ENCODE results near the gene ATXN7.

Gene ATXN7

DNA sequence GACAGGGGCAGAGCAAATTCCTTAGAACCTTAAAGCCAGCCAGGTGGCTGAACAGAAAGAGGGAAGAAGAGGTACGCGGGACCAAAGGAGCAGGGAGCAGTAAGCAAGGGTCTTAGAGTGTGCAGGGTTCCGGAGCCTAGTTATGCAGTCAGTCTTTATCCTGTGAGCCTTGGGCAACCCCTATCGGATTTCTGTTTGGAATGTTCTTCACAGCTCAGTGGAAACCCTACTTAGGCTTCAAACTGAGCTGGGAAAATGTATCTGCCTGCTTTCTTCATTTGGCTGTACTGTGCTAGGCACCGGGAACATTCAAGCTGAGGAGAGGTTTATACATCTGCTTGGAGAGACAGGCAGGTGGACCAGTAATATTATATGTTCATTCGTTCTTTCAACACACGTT is 122.5 kb downstream of the ATXN7 start:
- DNase-seq (ENCODE audit: low spot score), result no peak

DNA sequence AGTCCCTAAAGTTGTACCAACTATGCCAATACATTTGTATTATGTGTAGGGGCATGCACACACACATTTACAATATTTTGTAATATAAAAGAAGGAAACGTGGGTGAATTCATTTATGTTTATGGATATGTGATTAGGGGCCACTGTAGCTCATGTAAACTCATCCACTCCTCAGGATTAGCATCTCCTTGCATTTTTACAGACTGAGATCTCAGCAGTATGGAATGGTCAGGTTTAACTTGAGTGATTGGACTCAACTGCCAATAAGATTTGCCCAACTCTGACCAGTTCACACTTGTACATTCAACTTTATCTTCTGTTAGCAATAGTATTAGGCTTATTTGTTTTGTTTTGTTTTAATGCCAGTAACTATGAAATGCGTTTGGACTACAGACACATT is 123.2 kb downstream of the ATXN7 start:
- DNase-seq (ENCODE audit: low spot score), result no peak

DNA sequence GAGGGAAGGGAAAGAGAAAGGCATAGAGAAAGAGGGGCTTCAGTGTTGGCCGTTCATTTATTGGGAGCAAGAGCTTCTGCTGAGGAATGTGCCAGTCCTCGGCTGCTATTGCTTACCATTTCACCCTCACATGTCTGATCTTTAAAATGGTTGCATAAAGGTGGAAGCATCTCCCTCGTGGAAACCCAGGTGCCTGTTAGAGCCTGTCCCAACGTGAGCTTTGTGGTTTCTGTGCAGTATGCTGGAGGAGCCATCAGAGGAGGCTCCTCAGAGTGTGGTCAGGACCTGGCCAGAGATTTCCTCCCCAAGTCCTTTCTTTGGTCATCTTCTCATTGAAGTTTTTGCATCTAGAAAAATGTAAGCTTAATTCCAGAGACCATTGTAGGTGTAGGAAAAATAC is 125.3 kb downstream of the ATXN7 start:
- no peak for DNase-seq (ENCODE audit: low spot score)

DNA sequence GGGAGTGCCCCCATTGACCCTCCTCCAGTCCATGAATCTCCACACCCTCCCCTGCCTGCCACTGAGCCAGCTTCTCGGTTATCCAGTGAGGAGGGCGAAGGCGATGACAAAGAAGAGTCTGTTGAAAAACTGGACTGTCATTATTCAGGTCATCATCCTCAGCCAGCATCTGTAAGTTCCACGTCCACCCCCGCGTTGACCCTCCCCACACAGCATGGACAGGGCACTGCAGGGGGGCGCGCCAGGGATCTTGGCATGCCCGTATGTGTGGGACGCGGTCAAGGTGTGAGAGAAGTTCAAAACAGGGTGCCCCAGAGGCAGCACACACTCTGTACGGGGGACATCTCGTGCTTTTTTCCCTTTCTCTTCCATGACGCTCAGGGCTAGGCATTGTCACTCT is 126.5 kb downstream of the ATXN7 start:
- no peak for DNase-seq (ENCODE audit: low spot score)

DNA sequence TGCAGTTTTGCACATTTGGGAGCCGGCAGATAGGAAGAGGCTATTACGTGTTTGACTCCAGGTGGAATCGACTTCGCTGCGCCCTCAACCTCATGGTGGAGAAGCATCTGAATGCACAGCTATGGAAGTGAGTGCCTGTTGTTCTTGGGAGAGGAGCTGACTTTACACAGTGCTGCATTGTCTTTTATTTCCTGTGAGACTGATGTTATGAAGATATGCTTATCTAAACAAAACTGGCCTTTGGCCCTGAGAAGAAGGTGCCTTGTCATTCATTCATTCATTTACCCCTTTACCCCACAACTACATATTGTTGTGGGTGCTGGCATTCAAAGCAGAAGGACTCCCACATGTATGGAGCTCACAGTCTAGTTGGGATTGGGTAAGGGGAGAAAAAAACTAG is 127.1 kb downstream of the ATXN7 start:
- DNase-seq (ENCODE audit: low spot score), result no peak

DNA sequence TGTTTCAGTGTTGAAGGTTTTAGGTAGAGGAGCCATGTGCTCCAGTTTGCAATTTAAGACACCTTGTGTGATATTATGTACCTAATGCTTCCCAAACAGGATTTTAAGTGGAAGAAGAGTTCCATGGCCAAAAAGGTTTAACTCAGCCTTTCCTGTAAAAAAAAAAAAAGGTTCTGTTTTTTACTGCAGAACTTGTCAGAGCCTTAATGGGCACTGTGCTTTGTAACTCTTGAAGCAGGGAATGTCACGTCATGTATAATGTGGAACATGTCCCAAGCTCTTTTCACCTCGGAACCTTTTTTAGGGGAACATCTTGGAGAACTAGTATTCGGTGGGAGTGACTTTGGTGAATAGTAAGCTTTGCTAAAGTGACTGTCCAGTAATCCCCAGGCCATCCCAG is 128.0 kb downstream of the ATXN7 start:
- no peak for DNase-seq (ENCODE audit: low spot score)

DNA sequence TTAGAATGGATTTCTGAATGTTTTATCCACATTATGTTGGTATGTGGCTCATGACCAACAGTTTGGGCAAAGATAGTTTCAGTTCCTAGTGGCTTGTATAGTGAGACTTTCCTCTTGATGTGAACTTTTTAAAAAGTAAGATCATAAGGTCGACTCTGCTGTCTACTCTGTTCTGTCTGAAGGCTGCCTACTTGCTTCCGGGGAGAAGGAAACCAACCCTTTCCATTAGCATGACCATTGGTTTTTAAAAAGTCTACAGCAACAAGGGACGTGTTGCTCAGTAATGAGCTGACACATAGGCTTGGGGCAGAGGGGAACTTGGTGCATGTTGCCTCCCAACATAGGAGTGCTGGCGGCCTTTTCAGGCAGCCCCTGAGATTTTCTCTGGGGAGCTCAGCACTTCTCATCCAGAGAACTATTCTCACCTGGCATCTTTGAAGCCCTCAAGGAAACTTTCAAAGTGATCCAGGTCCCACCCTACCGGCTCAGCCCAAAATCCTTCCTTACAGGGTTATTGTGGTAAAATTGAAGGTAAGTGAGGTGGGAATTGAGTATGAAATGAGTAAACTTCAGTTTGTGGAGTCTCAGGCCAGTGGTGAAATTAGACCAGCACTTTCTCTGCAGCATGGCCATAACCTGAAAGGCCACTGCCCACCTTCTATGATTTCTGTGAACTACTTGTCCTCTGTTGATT is 129.0 kb downstream of the ATXN7 start:
- no peak for DNase-seq (ENCODE audit: low spot score)

DNA sequence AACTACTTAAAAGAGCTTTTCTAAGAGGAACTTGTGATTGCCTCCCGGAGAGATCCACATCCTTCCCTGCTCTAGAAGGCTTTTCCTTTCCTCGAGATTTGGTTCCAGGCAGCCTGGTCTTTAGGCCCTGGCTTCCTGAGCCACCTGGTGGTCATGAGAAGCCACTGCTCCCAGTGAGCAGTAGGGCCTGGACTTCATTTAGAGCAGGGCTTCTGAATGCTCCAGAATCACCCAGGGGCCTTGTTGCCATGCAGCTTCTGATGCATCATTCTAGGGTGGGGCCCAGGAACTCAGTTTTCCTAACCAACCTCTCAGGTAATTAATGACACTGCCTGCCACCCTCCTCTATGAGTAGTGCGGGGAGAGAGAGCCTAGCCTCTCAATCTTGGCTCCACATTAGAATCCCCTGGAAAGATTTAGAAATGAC is 130.0 kb downstream of the ATXN7 start:
- DNase-seq (ENCODE audit: low spot score), result peak; percentile 78

DNA sequence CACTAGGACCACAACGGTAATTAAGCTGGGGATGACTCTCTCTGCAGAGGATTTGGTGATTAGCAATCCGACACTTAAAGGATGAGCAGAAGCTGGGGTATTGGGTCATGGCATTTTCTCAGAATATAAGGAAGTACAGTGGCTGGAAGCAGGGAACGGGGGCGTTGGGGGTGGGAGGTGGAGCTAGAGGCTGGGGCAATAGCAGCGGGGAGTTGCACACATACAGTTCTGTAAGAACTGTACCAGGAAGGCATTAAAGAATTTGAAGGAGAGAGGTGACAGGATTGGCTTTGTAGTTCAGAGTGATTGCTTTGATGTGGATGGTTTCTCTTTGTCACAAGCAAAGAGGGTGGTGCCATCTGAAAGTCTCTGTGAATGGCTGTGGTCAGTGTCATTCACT is 131.4 kb downstream of the ATXN7 start:
- no peak for DNase-seq (ENCODE audit: low spot score)

DNA sequence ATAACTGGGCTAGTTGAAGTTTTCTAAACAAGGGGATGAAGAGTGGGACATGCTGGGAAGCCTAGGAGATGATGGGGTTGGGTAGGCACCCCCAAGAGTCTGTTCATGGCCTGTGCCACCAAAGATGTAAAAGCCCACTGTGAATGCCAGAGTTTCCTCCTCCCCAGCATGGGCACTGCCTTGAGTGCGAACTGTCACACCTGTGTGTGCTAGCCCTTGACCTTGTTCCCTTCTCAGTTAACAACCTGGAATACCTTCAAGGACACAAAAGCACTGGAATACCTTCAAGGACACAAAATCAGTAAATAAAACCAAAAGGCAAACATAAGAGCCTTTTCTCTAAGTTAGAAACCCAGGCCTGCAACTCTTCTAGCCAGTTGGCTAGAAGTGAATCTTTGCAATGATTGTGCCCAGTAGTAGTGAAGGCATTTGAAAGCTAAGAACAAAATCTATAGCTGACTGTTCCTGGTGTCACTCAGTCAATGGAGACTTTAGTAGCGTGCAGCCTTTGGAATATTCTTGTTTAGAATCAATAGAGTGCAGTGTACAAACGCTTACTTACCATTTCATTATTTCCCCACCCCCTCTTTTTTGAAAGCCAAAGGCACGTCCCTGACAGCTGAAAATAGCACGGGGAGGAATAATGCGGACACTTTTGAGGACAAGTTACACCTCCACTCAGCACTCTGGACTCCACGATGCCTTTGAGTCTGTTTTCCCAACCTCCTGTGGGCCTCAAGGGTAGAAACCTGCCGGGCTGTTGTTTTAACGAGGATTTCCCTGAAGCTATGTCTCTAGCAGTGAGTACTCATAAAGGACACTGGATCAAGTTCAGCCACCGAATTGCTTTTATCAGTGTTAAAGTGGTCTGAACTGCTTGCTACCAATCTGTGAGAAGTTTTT is 135.4 kb downstream of the ATXN7 start:
- no peak for DNase-seq (ENCODE audit: low spot score)

DNA sequence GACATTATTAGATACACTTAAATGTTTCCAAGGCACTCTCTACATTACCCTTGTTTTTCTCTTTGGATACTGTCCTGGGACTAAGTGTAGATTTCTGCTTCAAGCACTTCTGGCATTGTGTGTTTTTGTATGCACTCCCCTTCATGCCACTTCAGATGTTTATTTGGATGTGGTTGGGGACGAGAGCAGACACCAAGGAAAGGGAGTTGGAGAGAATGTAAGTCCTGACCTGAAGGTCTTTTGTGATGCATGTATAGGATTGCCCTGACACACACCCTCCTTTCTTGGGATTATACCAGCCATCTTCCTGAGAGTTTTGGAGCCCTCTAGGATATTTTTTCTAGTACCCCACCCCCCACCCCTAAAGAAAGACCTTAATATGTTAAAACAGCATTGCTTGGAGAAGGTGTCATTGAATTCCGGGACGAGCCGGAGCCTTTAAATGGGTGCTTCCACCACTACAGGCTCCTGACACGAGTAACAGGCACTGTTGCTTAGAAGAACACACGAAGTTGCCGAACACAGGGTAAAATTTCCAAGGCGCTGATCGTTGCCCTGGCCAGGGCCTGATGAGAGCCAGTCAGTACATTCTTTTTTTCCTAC is 136.9 kb downstream of the ATXN7 start:
- no peak for DNase-seq (ENCODE audit: low spot score)

DNA sequence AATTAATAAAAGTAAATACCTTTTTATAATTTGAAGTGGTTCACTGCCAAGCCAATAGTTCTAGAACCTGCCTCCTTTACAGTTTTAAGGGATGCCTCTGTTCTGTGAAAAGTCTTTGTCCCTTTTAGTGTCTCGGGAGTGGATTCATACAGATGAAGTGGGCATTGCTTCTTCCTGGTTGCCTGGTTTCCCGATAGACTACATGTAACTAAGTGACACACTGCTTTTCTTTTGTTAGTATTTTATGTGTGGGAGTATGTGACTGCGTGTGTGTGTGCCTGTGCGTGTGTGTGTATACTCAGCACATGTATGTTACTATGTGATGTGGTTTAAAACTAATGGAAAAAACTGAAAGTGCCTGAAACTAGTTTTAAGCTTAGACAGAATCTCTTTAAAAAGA is 138.6 kb downstream of the ATXN7 start:
- no peak for DNase-seq (ENCODE audit: low spot score)

DNA sequence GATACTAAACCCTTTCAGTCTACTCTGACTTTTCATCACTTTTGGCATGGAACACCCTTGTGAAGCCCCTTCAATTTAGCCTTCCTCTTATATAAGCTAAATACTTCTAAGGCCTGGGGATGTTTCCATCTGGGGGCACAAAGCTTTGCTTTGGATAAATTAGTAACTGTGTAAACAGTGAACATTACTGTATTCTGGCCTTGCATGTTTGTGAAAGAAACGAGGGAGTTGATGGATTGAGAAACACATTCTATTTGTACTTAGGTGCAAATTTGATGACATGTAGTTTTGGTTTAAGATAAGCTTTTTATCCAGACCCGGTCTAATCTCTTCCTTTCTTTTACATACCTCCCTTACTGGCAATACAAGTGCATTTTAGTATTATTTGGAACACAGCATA is 139.9 kb downstream of the ATXN7 start:
- no peak for DNase-seq (ENCODE audit: low spot score)

DNA sequence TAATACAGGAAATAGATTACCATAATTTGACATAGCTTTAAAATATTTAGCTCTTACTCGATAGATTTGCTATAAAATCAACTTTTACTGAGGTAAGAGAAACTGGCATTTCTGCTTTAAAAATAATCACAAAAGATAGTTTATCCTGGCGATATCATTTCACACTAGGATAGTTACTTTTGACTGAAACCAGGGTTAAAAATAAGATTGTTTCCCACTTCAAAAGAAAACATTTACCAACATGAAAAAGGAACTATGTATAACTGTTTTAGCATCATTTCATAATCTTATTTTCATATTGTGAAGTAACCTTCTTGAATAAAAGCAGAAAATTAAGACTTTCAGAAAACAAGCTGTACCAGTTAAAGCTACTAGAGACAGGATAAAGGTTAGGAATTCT is 144.3 kb downstream of the ATXN7 start:
- DNase-seq (ENCODE audit: low spot score), result no peak

DNA sequence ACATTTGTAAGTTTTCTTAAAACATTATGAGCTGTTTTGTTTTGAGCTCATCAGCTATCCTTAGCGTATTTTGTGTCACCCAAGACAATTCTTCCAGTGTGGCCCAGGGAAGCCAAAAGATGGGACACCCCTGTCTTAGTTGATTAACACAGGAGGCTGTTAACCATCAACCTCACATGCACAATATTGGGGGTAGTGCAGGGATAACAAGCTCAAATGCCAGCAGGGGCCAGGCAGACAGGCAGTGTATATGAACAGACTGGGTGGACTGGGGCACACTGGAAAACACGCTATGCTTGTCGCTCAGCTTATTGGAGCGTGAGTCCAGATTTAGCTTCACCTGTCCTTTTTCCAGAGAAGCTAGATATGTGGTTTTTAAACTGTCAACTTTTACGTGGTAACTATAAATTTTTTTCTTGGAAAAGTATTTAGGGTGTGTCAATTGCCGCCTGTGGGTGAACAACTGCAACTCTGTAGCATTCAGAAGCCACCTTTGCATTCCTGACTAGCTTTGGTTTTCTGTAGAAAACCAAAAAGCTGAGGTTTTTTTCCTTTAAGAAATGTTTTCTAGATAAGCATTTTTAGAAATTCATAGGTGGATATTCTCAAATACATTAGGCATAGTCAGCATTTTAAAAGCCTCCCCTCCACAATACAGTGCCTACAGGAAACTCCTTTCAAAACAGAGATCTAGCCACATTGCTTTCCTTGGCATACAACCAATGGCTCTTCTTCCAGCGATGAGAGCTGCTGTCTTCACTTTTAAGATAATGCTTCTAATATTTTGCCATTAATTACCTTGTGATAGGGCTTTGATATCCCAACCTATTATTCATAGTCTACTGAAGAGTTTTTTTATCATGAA is 145.1 kb downstream of the ATXN7 start:
- no peak for DNase-seq (ENCODE audit: low spot score)

DNA sequence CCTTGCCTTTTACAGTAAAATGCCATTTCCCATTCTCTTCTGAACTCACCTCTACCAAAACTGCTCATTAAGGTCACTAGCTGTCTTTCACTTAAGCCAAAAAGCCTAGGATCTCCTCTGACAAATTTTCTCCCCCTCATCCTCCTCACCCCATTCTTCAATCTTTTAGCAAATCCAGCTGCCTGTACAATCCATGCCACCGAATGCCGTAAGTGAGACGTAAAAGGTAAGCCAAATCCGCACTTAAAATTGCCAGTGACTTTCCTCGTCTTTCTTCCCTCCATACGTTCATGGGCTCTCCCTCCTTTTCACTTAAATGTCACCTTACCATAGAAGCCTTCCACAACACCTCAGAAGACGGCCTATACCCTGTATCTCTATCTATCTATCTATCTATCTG is 145.9 kb downstream of the ATXN7 start:
- DNase-seq (ENCODE audit: low spot score), result no peak

DNA sequence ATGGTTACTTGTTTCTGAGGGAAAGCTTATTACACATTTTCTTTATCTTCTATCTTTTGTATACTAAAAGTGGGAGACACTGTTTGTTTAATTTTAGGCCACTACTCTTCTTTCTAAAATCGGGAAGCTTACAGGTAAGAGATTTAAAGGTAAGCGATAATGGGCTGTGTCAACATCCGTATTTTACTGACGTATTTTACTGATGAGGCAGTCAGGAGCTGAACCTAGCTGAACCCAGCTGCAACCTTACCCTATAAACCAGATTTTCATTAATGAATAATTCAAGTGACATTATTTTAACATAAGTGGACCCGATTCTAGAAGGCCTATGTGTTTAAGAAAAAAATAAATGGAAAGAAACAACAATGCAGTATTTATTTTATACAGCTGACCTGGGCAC is 146.5 kb downstream of the ATXN7 start:
- DNase-seq (ENCODE audit: low spot score), result no peak

DNA sequence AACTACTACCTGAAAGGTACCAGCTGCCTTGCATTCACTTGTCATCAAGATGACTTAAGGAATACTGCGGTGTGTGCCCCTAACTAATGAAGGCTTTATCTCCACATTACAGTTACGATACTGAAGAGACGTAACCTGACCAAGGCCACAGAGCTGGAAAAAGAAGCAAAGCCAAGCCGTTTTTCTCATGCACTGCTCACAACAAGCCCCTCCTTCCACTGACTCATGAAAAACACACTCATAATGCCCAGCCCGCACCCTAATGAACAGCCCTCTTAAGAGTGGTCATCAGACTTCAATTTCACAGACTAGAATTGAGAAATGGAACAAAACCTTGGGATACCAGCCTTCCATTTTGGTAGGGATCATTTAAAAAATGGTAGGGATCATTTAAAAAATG is 148.0 kb downstream of the ATXN7 start:
- peak; percentile 72 for DNase-seq (ENCODE audit: low spot score)

DNA sequence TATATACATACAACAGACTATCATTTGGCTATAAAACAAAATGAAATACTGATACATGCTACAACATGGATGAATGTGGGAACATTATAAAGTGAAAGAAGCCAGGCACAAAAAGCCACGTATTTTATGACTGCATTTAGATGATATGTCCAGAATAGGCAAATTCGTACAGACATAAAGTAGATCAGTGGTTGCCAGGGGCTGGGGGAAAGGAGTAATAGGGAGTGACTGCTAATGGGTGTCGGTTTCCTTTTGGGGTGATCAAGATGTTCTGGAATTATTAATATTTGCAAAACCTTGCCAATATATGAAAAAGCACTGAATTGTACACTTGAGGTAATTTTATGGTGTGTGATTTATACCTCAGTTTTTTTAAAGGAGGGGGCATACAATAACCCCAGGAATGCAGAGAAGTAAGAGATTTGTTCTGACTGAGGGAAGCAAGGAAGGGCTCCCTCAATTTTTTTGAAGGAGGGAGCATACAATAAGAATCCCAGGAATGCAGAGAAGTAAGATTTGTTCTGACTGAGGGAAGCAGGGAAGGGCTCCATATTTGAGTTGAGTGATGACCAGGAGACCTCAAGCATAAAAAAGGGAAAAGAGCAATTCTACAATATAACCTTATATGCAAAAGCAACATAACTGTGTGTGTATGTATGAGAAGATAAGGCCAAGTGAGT is 153.4 kb downstream of the ATXN7 start:
- no peak for DNase-seq (ENCODE audit: low spot score)

DNA sequence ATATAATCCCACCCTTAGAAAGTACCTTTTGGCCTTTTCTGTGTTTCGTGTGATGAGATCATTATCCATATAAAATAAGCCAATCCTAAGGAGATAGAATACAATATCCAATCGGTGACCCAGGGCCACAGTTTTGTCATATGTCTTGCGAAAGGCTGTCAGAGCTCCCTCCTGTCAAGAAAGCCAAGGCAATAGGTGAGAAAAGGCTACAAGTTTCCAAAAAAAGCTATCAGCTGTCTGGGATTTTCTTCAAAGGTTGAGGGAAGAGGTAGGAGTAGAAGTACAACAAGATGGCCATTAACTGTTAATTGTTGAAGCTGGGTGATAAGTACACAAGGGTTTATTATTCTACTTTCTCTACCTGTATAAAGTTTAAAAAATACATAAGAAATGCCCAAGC is 155.6 kb downstream of the ATXN7 start:
- DNase-seq (ENCODE audit: low spot score), result no peak

DNA sequence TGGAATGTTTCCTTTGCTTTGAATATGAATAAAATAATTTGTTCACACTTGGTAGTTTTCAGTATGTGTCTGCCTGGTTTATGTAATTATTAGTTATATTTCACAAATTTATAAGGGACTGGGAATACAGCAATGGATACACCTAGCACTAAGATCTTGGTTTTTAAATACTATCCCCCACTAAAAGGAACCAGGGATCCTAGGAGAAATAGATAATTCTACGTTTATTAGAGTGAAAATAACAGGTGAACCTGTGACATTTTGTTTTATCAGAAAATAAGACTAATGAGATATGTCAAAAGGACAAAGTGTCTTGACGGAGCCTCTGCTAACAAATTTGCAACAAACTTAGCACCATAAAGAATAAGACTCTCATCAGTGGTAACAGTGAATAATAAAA is 156.2 kb downstream of the ATXN7 start:
- no peak for DNase-seq (ENCODE audit: low spot score)

DNA sequence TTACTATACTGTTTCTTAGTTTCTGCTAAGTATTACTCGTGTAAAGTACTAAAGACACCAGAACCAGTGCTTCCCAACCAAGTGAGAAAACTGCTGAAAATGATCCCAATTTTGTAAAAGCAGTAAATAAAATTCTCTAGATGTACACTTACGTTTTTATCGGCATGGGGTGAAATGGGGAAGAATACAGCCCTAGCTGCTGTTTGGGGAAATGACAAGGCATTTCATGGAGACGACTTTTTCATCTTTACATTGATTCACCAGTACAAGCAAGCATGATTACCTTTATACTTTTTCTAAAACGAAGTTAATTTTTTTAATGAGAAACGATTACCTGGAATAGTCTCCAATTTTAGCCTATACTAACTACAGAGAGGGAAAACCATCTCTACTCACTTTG is 158.3 kb downstream of the ATXN7 start:
- DNase-seq (ENCODE audit: low spot score), result no peak

All from RKO (cell line).